ENCODE data around the gene BID.

Gene BID

GRCh38 chr22:17774206-17774925, at the start of gene BID:
Gene BID (minus strand): TSS chr22:17774469. CDS start chr22:17750116, 24,353 bp downstream.
- DNase-seq, result peak; percentile 53

DNA sequence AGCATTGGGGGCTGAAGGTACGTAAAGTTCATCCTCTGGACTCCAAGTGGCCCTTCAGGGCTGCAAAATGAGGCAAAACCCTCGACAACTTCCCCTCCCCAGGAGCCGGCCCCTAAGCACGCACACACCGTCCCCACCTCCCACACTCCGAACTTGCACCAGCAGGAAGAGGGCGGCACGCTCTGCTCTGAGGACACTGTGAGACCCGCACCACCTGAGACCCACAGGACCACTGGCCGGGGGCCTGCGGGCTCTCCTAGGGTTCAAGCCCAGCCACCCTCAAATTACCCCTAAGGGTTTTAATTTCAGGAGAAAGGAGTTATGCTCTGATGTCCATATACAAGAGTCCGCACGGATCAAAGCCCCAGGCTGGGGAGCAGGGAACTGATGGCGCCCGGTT, 49.7 kb upstream of the BID start:
- no peak for DNase-seq

DNA sequence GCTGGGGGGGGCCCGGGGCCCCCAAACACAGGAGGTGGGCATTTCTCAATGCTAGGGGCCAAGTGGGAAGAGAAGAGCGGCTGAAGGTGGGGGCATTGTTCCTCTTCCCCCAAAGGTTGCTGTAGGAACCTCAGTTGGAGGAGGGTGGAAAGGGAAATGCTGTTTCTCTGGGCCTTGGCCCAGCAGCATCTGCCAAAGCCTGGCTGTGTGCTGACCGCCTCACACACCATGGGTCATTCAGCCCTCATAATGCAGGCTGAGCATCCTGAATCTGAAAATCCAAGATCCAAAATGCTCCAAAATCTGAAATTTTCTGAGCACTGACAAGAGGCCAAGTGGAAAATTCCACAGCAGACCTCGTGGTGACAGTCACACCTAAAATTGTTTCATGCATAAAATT, 49.0 kb upstream of the BID start:
- no peak for DNase-seq

DNA sequence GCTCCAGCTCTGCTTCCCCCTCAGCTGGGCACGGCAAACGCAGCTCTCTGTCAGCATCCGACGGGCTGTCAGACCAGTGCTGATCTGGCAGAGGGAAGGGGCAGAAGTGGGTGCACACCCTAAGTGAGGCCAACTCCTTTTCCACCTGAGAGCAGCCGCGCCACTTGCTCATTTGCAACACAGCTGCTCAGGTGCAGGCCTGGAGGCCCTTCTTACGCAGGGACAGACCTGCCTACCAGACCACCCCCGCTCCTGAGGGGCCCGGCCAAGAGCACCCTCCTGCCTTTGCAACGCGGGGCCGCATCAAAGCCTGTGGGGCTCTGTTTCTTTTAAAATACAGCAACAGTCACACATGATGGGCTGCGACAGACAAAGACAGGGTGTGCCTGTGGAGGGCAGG, 47.8 kb upstream of the BID start:
- no peak for DNase-seq

DNA sequence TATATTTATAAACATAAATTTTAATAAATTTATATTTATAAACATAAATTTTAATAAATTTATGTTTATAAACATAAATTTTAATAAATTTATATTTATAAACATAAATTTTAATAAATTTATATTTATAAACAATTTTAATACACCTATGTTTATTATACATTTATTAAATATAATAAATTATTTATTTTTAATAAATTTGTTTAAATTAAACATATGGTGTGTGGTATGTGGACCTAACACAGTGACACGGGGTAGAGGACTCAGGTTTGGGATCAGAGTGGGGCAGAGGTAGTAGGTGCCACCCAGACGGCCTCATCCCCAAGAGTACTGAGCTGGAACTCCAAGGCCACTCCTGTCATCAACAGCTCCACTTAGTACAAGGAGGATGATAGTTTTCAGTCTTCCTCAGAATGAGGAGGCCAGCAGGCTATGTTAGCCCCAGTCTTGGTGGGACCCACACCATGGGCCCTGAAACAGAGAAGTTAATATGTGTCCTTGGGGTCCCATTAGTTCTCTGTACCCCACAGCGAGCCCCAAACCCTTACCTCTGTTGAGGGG, 46.7 kb upstream of the BID start:
- no peak for DNase-seq

DNA sequence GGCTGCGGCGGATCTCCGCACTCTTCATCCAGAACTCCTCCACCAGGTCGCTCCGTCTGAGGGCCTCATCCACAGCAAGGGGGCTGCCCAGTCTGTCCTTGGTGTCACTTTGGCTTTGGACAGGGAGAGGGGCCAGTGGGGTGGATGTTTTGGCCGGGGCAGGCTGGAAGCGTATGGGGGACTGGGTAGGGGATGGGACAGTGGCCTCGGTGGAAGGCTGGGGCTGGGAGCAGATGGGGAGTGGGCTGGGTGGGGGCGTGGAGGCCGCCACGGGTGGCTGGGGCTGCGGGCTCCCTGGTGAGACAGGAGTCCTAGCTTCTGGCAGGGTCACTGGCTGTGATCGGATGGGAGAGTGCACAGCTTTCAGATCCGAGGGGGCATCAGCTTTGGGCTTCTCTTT, 44.4 kb upstream of the BID start:
- DNase-seq, result no peak

DNA sequence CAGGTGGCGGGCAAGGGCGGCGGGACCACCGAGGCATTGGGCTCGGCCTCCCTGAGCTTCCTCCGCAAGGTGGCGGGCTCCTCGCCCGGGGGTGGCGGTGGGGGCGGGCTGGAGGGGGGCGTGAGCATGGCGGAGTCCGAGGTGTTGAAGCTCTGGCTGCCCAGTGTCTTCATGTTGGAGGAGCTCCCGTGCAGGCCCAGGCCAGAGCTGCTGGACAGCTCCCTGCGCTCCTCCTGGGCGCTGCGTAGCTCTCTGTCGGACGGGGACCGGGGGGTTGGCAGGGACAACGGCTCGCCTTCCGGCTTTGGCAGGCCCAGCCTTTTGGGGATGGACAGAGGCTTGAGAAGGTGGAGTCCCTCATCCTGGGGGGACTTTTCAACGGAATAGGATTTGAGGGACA, 43.9 kb upstream of the BID start:
- no peak for DNase-seq

- no peak for DNase-seq
Measured at GRCh38 chr22:17817511-17818065, 43.3 kb upstream of the BID start.

DNA sequence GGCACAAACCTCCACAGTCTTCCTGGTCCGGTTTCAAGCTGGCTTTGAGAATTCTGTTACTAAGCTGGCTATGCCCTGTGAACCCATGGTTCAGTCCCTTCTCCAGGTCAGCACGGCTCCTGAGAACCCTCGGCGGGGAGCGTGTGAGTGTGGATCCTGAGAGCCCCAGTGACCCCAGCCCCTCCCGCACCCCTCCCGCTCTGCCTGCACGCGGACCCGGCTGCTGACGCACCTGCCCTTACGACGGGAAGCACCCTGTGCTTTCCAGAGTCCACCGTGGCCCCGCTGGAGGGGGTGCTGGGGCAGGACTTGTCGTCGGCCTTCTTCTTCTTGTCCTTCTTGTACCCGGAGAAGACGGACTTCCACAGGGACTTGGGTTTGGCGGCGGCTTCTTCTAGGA, 42.8 kb upstream of the BID start:
- DNase-seq, result no peak

- no peak for DNase-seq
Measured at GRCh38 chr22:17816649-17817048, 42.4 kb upstream of the BID start.

DNA sequence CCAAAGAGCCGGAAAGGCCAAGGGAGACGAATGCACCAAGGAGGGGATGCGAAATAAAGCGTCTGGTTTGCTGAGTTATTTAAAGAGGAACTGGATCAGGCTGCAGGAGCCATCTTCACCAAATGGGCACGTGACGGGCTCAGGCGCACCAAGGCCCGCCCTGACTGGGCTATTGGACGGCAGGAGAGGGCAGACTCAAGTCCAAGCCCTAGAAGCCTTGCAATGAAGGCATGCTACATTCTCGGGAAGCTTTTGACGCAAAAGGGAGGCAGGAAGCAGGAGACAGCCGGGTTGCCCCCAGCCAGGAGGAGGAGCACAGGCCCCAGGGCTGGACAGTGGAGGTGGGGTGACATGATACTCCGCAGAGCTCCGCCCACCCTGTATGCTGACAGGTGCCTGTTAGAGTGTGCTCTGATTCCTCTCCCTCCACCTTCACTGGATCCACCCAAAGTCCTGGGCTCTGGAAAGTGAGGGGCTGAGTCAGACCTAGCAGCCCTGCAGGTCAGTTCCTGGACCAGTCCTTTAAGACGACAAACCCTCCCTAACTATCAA, 41.5 kb upstream of the BID start:
- no peak for DNase-seq

DNA sequence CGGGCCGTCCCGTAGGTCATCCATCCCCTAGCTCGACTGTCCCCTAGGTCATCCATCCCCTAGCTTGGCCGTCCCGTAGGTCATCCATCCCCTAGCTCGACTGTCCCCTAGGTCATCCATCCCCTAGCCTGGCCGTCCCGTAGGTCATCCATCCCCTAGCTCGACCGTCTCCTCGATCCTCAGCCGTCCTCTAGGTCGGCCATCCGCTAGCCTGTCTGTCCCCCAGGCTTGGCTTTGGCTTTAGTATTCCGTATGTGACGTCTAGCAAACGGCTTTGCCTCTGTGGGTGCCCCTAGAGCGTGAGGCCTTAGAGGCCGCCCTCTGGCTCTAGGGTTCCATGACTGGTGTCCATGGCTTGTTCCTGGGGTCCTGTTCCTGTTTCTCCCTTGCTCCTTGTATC, 40.6 kb upstream of the BID start:
- no peak for DNase-seq

GRCh38 chr22:17814084-17814483, 39.8 kb upstream of the BID start:
- DNase-seq, result no peak

DNA sequence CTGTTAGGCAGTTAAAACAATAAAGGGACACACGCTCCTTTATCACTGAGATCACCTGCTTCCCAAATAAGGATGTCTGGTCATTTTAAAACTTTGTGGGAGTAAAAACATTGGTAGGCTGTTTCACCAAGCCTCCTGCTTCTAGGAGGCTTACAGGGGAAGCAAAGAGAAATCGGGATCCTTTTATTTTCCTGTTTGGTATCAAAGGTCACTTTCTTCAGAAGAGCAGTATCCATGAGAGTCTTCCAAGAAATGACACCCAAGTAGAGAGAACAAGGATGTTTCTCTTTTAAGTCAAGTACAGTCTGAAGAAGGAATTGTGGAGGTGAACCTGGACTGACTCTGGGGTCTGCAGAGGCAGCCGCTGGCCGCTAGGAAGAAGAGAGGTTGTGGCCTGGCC, 36.9 kb upstream of the BID start:
- no peak for DNase-seq

DNA sequence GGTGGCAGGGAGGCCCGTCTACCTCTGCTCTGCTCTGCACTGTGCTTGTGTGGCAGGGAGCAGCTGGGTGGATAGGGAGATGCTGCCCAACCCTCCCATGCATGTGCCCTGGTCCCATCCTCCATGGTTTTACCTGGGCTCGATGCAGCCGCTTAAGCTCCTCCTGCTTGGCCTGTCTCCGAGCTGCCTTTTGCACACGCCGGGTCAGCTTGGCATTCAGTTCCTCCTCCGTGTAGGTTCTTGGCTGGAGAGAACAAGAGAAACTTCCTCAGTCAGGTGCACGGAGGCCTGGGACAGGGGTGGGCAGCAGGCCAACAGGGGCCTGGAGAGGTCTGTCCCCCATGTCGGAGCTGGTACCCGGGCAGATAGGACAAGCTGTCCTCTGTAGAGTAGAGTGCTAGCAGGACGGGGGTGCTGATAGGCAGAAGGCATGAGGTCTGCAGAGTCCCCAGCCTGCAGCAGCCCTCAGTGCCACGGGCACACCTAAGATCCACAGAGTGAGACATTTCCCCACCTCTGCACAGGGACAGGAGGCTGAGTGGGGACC, 36.4 kb upstream of the BID start:
- no peak for DNase-seq

DNA sequence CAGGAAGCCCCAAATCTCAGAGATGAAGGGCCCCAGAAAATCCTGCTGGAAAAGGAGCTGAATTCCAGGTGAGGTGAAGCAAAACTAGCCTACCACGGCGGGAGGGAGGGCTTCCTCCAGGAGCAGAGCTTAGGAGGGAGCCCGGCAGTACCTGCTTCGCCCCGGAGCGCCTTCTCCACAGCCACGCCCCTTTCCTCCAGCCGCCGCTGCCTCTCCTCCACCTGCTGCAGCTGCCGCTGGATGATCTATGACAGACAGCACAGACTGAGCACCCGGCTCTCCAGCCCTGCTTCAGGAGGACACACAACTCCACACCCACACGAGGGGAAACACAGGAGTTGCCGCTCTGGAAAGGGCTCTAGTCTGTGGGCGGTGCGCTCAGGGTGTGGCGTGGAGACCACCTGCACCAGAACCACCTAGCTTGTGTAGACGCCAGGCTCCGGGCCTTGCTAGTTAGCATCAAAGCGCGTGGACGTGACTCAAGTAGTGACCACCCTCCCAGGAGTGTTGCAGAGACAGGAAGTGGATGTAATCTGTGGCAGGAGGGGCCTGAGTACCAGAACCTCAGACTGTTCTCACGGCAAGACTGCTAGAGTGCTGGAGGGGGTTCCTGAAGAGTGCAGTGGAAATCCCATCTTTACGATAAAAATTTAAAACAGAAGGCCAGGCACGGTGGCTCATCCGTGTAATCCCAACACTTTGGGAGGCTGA, 34.6 kb upstream of the BID start:
- DNase-seq, result no peak

DNA sequence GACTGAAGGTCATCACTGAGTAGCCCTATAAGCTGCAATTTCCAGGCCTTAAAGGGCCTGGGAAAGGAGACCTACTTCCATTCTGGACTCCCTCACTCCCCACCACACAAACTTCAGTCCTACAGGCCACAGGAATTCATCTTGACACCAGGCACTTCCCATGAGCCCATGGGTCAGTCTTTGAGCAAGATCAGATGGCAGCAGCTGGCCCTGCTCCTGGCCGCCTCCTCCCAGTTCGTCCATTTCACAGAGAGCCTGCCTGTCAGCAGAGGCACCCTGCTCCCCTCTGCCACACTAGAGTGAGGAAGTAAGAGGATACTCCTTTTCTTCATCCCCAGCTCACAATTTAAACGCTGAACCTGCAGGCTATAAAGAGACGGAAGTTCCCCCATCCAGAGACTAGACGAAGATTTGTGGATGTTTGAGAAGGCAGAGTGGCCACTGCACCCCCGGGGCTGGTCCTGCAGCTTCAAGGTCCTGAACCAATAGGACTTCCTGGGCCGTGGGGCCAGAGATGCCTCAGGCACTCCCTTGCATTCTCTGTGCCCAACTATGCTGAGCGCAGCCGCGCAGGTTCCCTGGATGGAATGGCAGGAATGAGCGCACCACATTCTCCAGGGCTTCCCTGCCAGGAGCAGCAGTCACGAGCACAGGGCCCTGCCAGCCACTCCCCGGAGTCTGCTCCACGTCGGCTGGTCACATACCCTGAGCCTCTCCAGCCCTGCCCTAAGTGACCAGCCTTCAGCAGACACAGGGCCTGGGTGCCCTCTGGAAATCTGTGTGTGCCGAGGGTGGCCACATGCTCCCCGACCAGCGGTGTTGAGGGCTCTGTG, 33.5 kb upstream of the BID start:
- no peak for DNase-seq

GRCh38 chr22:17807086-17807485, 32.8 kb upstream of the BID start:
- DNase-seq, result no peak

GRCh38 chr22:17806437-17806836, 32.2 kb upstream of the BID start:
- no peak for DNase-seq

- DNase-seq, result no peak
Measured at GRCh38 chr22:17804331-17805080, 30.2 kb upstream of the BID start.

- no peak for DNase-seq
Measured at GRCh38 chr22:17803609-17804270, 29.5 kb upstream of the BID start.

Measured in stimulated activated CD4-positive, alpha-beta T cell treated with anti-CD3 and anti-CD28 coated beads, Interleukin-15, amount 100 ng/mL, for 24 hours (primary cell).